ENCODE results near the gene SOX5. TPM values are rescaled to one million over a fixed set of nuclear protein-coding genes. Genes with fewer than 3 reads are reported as not detected.

Gene SOX5
- total and polyA plus RNA-seq, 2 of the 8 experiments (the other 6 are each of a cell fraction or from before 2014, with no cell fraction given): 2.2 to 2.6 TPM

- no peak overlapping the region for H2BK15ac ChIP-seq (ENCODE audit: low read length)
- TF ChIP-seq CHD1 (IDR thresholded peaks at IDR 0.05; ENCODE audit: low read depth, low read length): no peak
- no peak for TF ChIP-seq TAF7 (optimal IDR thresholded peaks at IDR 0.05; ENCODE audit: borderline replicate concordance, low read depth, low read length)
- no peak for TF ChIP-seq E2F6 (IDR thresholded peaks at IDR 0.05)
- no peak for TF ChIP-seq EP300 (IDR thresholded peaks at IDR 0.05; ENCODE audit: borderline replicate concordance in 1 of 2, low read depth in 2 of 2, low read length in 2 of 2)
- TF ChIP-seq BCL11A (IDR thresholded peaks at IDR 0.05; ENCODE audit: low read depth in 2 of 2, low read length in 2 of 2): no peak
- TF ChIP-seq JUN (IDR thresholded peaks at IDR 0.05; ENCODE audit: low read depth, low read length): no peak
- TF ChIP-seq SAP30 (IDR thresholded peaks at IDR 0.05; ENCODE audit: insufficient read depth, insufficient replicate concordance, low read length): no peak
- no peak for TF ChIP-seq RAD21 (IDR thresholded peaks at IDR 0.05 in 1 of 2, conservative IDR thresholded peaks at IDR 0.05 in 1 of 2; ENCODE audit: low read depth in 2 of 2, low read length in 2 of 2)
- TF ChIP-seq POU5F1 (IDR thresholded peaks at IDR 0.05; ENCODE audit: low read depth, low read length): no peak
- no peak for TF ChIP-seq RXRA (IDR thresholded peaks at IDR 0.05; ENCODE audit: insufficient read depth, low read depth, low read length)
- no peak for TF ChIP-seq FOSL1 (IDR thresholded peaks at IDR 0.05; ENCODE audit: insufficient read depth, low read depth, low read length)
- TF ChIP-seq ZNF274 (IDR thresholded peaks at IDR 0.05; ENCODE audit: borderline replicate concordance, extremely low read depth, low read length): no peak
Measured at GRCh38 chr12:23495472-23495871, 454.0 kb downstream of the SOX5 start.

More at GRCh38 chr12:23495472-23495871, 454.0 kb downstream of the SOX5 start:
- no peaks in the 10 kb centered on the region for H3K36me3 ChIP-seq (ENCODE audit: control insufficient read depth in 2 of 4, insufficient read depth in 4 of 4, low read length in 3 of 4)
- no peak overlapping the region for H3K18ac ChIP-seq (ENCODE audit: extremely low read depth, low read length)
- ChIA-PET CTCF (ENCODE audit: partially characterized antibody) (interaction anchor here (2.1 kb wide), 1 partner anchor 8 kb away, joined by 9 read pairs; no protein-coding TSS in a partner anchor), POLR2A (ENCODE audit: partially characterized antibody) (no interaction called here)
- DNase-seq (ENCODE audit: low read depth in 1 of 2, low spot score in 2 of 2) (no peak), FAIRE-seq (no peak)
- no peak overlapping the region for H3K23ac ChIP-seq (ENCODE audit: insufficient read length)
- no peaks in the 10 kb centered on the region for H3K79me1 ChIP-seq (ENCODE audit: low read depth, low read length)
- H3K23me2 ChIP-seq (ENCODE audit: low read depth, low read length): no peaks in the 10 kb centered on the region
- H3K79me2 ChIP-seq (ENCODE audit: control insufficient read depth in 1 of 2, insufficient read depth in 2 of 2, low read length in 2 of 2): no peaks in the 10 kb centered on the region
- H2AFZ ChIP-seq (ENCODE audit: low read length): no peak overlapping the region
- no peak overlapping the region for H4K5ac ChIP-seq (ENCODE audit: insufficient read length, low read depth, low read length)
- H3K9me3 ChIP-seq (ENCODE audit: insufficient read depth in 2 of 2, low read depth in 1 of 2, low read length in 1 of 2): peaks cover 2 to 6% of the 10 kb centered on the region in 2 experiments; a peak in 3 of 4 replicates
- no peak overlapping the region for H3K4me2 ChIP-seq (ENCODE audit: insufficient read depth in 1 of 2, low read depth in 2 of 2, low read length in 2 of 2)
- no peak overlapping the region for H2AK5ac ChIP-seq (ENCODE audit: low read depth, low read length)
- H2BK5ac ChIP-seq (ENCODE audit: low read depth, low read length): no peak overlapping the region
- no peak overlapping the region for H3K27ac ChIP-seq (ENCODE audit: low read depth, low read length)
- no peak overlapping the region for H2BK20ac ChIP-seq (ENCODE audit: low read length)
- H2BK12ac ChIP-seq (ENCODE audit: low read depth, low read length): no peak overlapping the region
- H3K27me3 ChIP-seq (replicated peaks in 1 of 4; ENCODE audit: control insufficient read depth in 3 of 4, extremely low read depth in 1 of 4, insufficient read depth in 3 of 4, low read length in 3 of 4): no peaks in the 10 kb centered on the region
- no peak overlapping the region for H3K14ac ChIP-seq (ENCODE audit: insufficient read length)
- no peak overlapping the region for H4K91ac ChIP-seq (replicated peaks; ENCODE audit: insufficient read length, low read length)
- no peaks in the 10 kb centered on the region for H3K4me1 ChIP-seq (replicated peaks in 1 of 4; ENCODE audit: control insufficient read depth in 3 of 4, insufficient read depth in 4 of 4, low read length in 3 of 4)
- 88% methylated on average over 2 of the region's 2 CpGs; no CpG with 5 or more reads in 1 of the 2 experiments for WGBS, 2 experiments (ENCODE audit: extremely low coverage in 1 of 2, insufficient coverage in 1 of 2, insufficient read length in 1 of 2, insufficient replicate concordance in 2 of 2, low coverage in 1 of 2, low lambda C conversion rate in 2 of 2, missing lambda C conversion rate in 1 of 2)
- H4K20me1 ChIP-seq (replicated peaks in 1 of 2; ENCODE audit: control insufficient read depth in 1 of 2, insufficient read depth in 2 of 2, low read length in 2 of 2): no peaks in the 10 kb centered on the region
- H4K8ac ChIP-seq (ENCODE audit: extremely low read depth, insufficient read depth, low read length): no peak overlapping the region
- H3K4ac ChIP-seq (replicated peaks; ENCODE audit: insufficient read length, low read depth, low read length): no peak overlapping the region
- no peak overlapping the region for H2BK120ac ChIP-seq (replicated peaks; ENCODE audit: low read depth, low read length)
- H3K9ac ChIP-seq (replicated peaks in 1 of 4; ENCODE audit: extremely low read depth in 1 of 4, low read depth in 3 of 4, low read length in 3 of 4): no peak overlapping the region
- no peak overlapping the region for H3K56ac ChIP-seq (replicated peaks; ENCODE audit: insufficient read length, low read depth, low read length)
- no peak overlapping the region for H3K4me3 ChIP-seq (ENCODE audit: extremely low read depth in 1 of 4, insufficient read depth in 2 of 4, low read depth in 3 of 4, low read length in 4 of 4)
